ENCODE results near the gene BTBD17.
A peak's percentile ranks its signal among the peaks of the same experiment; 100 is the strongest.
"Not testable (repeated sequence)": the region's sequence is repeated elsewhere in the genome, so short reads cannot be mapped to it uniquely, and the experiment has no call there.

The BTBD17 gene, protein sequence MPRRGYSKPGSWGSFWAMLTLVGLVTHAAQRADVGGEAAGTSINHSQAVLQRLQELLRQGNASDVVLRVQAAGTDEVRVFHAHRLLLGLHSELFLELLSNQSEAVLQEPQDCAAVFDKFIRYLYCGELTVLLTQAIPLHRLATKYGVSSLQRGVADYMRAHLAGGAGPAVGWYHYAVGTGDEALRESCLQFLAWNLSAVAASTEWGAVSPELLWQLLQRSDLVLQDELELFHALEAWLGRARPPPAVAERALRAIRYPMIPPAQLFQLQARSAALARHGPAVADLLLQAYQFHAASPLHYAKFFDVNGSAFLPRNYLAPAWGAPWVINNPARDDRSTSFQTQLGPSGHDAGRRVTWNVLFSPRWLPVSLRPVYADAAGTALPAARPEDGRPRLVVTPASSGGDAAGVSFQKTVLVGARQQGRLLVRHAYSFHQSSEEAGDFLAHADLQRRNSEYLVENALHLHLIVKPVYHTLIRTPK

DNA sequence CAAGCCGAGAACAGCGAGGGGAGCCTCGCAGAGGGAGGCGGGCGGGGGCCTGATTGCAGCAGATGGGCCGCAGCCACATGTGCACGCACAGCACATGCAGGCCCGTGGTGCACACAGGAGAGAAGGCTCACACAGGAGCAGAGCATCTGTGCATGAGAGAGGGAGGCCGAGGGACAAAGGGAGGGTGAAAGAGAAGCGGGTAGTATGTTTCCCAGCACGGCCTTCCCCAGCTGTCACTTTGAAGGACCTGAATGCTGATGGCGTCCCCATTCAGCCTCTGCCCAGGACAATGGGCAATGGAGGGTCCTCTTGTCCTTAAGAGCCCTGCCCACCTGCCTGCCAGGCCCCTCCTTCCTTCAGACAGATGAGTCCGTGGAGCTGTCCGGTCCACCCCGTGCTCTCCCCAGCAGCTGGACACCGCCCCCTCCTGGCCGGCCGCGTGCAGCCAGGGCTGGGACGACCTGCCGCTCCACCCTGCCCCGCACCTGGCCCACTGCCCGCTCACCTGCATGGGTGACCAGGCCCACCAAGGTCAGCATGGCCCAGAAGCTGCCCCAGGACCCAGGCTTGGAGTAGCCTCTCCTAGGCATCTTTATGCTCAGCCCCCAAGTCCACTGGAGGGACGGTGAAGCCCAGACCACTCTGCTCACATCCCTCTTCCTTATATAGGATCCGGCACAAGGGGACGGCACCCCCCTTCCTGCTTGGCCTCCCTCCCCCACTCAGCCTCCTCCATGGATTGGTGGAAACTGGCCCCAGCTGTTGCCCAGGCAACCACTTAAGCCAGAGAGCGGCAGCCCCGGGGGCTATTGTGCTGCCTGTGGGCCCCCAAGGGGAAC is at the start of gene BTBD17:
Gene BTBD17 (minus strand): TSS at position 639 of the 839 bp plus-strand sequence. CDS start 49 bp downstream, at position 590.
- peak; percentile 99 to 100 for DNase-seq

DNA sequence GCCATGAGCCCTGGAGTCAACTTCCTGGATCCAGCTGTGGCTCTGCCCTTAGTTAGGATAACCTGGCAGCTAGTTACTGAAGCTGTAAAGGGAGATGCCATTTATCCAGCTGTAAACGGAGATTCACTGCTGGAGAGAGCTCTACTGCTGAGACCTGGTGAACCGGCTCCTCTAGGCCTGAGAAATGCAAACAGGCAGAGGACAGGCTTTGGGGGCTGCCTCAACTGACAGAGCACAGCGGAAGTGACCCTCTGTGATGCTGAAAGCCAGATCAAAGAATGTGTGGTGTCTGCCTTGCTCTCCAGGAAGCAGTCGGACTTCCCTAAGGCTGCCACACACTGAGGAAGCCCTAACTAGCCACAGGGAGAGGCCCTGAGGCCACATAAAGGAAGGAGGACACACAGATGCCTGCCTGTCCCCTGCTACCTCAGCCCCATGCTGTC is 48.4 kb upstream of the BTBD17 start:
- no peak for DNase-seq

DNA sequence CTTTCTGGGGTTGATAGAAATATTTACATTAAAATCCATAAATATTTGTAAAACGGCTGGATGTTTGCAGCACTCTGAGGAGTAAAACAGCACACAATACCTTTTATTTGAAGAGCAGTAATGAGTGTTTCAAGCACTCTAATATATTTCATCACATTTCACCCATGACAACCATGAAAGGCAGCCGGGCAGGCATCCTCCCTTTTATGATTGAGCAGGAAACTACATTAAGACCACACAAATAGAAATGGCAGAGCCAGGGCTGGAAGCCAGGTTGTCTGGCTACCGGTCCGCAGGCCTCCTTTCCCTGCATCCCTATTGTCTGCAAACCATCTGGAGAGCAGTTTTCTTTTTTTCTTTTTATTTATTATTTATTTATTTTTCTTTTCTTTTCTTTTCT is 47.1 kb upstream of the BTBD17 start:
- DNase-seq: no peak

DNA sequence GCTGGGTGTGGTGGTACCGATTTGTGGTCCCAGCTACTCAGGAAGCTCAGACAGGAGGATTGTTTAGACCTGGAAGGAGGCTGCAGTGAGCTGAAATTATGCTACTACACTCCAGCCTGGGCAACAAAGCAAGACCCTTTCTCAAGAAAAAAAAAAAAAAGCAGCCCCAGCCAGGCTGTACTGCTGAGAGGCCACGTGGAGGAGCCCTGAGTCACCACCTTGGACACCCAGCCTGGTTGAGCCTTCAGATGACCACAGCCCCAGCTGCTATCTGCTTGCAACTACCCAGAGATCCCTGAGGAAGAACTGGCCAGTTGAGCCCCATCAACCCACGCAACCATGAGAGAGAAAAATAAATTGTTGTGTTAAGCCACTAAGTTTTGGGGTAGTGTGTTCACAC is 46.6 kb upstream of the BTBD17 start:
- no peak for DNase-seq

DNA sequence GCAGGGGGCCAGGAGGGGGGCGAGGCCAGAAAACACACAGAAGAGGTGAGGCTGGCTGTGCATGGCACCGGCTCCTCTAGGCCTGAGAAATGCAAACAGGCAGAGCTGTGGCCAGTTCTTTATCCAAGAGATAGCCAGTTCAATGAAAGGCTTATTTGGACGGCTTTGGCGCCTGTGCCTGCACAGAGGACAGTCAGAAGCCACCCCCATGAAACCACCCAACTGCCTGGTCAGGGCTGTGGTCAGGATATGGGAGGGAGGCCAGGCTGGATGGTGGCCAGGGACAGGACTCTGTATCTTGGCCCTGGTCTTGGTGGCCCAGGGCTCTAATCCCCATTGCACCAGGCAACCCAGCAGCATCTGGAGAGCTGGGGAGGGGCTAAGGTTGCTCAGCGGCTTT is 45.7 kb upstream of the BTBD17 start:
- DNase-seq: no peak

DNA sequence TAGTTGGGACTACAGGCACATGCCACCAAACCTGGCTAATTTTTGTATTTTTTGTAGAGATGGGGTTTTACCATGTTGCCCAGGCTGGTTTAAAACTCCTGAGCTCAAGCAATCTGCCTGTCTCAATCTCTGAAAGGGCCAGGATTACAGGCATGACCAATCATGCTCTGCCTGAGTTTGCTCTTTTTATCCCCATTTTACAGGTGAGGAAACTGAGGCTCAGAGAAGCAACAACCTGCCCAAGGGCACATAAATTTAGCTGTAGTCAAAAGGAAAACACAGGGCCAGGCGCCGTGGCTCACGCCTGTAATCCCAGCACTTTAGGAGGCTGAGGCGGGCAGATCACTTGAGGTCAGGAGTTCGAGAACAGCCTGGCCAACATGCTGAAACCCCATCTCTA is 43.6 kb upstream of the BTBD17 start:
- not testable (repeated sequence) for DNase-seq

DNA sequence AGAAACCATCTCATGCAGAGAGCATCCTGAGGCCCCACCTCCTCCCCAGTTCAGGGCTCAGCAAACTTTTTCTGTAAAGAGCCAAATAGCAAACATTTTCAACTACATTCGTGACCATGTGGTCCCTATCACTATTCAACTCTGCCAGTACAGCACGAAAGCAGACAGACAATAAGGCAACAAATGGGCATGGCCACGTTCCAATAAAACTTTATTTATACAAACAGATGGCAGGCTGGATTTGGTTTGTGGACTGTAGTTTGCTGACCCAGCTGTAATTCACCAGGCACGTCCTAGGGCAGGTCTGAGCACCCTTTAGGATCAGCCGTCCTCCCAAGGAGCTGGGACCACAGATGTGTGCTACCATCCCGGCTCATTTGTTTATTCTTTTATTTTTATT is 43.1 kb upstream of the BTBD17 start:
- peak in 1 of 2 experiments; percentile 25 for DNase-seq

DNA sequence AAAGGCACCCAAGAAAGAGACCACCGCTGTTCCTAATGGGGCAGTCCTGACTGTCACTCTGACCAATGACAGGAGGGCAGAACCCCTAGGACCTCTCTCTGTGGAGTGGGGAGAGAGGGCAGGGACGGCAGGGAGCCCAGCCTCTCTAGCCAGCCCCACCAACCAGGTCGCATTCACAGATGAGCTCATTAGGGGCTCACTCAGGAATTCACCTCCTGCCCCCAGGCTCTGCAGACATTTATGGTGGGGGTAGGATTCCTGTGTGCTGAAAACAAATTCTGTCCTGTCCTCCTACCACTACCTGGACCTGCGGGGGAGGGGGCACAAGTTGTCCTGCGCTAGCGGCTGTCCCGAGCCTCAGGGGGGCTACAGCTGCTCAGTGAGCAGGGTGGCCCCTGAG is 42.5 kb upstream of the BTBD17 start:
- DNase-seq: no peak

DNA sequence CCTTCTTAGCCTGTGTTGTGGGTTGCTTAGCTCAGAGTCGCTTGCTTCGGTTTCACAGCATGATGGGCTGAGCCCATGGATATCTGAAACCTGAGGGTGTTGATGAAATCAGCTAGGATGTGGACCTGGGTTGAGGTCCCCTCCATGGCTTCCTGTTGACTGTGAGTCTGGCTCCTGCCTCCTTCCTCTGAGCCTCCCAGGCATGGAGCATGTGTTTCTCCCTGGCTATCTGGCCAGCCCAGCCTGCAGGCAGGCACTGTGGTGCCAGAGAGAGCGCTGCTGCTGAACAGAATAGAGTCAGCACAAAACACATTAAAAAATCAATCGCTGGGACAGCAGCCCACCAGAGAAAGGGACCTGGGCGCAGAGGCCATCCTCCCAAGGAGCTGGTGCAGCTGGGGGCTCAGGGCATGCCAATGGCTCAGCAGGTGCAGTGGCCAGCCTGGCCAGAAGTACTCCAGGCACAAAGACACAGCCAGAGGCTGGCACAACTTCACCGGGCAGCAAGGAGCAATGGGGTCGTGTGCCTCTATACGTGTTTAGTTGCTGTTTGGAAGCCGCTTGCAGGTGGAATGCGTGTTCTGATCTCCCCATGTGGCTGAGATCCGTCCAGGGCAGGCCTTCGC is 42.0 kb upstream of the BTBD17 start:
- no peak for DNase-seq

DNA sequence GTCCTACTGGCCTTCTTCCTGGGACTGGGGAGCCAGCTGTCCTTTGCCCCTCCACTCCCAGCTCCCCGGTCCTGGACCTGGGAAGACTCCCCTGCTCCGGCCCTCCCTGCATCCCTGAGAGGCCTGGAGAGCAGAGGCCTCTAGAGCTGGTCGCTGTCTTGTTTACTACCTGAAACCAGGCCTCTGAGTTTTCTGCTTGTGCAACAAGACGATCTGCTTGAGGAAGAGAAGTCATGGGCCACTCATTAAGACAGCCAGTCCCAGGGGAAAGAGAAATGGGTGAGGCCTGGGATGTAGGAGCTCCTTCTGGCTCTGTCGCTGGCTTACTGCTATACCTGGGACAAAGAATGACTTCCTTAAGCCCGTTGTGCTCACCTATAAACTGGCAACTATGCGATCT is 40.4 kb upstream of the BTBD17 start:
- DNase-seq: no peak

DNA sequence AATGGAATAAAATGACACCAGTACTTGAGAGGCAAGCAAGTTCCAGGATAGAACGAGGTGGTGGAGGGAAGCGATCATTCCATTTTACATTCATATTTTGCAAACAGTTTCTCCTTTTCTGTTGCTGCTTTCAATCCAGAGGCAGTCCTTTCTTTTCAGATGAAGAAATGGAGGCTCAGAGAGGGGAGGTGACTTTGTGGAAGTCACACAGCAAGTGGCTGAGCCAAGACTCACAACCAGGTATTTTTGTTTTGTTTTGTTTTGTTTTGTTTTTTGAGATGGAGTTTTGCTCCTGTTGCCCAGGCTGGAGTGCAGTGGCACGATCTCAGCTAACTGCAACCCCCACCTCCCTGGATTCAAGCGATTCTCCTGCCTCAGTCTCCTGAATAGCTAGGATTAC is 34.9 kb upstream of the BTBD17 start:
- DNase-seq: no peak

DNA sequence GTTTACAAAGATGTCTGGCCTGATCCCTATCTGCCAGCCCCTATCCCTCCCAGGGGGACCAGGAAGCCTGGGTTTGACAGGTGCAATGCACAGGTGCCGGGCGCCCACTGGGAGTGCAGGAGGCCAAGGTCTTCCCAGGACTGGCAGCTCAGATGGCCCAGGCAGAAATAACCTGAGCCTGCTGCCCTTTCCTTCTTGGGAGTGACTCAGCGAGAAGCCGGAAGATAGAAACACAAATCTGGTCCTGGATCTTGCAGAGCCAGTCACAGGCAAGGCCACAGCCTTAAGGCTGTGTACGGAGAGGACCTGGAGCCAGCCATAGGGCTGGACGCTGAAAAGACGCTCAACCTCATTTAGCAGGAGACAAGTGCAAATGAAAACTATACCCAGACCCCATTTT is 33.3 kb upstream of the BTBD17 start:
- DNase-seq: no peak

DNA sequence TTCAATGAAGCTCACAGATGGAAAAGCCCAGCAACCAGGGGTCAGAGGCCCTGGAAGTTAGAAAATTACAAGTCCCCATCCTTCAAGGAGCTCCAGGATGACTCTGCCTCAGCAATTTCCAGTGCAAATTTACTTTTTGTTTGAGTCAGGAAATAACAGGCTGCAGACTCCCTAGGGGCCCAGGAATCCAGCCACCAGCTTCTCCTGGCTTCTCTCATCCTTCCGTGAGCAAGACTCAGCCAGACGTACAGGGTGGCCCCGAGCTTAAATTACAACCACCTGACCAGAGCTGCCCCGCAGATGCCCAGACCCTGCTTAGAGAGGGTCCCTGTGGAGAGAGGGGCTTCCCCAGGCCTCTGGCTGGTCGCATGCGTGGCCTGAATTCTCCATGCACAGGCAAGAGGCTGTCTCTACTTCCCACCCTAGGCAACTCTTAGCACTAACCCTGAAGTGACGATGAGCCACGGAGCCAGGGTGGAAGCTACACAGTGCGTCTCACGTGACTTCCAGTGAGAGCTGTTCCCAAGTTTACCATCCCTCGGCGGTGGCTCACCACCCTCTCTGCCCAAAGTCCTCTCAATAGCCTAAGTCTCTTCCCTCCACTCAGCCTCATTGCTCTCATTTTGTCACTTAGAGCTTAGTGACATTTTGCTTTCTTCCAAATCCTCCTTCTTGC is 32.7 kb upstream of the BTBD17 start:
- no peak for DNase-seq

DNA sequence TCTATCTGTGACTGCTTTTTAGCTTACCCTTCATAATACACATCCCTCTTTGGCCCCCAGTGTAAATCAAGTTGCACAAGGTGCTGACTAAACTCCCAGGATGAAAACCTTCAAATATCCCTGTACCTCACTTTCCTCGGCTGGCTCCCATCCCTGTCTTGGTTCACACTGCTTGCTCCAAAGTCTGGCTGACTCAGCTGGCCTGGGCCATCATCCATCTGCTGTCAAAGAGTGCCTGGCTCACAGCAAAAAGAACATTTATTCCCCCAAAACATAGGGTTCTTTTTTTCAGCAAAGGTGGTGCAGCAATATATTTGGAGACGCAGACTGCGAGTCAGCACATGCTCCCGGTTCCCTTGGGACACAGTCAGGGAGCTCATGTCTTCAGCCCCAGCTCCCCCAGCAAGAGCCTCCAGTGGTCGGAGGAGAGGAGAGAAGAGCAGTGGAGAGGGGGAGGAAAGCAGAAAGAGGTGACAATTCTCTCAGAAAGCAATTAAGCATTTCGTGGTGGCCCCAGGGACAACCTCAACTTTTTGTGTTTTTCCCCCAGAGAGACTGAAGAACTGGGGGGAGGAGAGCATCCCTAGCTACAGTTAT is 31.8 kb upstream of the BTBD17 start:
- no peak for DNase-seq

DNA sequence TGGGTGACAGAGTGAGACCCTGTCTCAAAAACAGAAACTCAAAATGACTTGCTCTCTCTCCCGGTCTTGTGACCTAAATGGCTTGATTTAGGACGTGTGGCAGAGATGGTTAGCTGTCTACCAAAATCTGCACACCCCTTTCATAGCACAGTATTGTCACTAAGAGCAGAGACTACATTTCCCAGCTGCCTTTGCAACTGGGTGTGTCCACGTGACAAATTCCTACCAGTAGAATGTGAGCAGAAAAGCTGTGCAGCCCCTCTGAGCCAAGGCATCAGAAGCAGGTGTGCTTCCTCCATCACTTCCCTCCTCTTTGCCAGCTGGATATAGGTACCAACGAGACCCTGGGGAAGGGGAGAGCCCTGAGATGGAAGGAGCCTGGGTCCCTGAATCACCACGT is 31.2 kb upstream of the BTBD17 start:
- DNase-seq: peak in 1 of 2 experiments; percentile 45

DNA sequence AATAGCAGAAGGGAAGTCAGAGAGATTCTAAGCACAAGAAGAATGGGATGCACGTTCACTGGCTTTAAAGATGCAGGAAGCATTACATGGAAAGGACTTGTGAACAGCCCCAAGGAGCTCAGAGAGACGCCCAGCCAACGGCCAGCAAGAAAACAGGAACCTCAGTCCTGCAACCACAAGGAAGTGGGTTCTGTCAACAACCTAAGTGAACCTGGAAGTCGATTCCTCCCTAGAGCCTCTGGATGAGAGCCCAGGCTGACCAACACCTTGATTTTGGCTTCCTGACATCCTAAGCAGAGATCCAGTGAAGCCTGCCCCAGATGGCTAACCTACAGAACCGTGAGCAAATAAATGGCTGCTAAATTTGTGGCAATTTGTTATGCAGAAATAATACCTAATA is 30.1 kb upstream of the BTBD17 start:
- DNase-seq: no peak

DNA sequence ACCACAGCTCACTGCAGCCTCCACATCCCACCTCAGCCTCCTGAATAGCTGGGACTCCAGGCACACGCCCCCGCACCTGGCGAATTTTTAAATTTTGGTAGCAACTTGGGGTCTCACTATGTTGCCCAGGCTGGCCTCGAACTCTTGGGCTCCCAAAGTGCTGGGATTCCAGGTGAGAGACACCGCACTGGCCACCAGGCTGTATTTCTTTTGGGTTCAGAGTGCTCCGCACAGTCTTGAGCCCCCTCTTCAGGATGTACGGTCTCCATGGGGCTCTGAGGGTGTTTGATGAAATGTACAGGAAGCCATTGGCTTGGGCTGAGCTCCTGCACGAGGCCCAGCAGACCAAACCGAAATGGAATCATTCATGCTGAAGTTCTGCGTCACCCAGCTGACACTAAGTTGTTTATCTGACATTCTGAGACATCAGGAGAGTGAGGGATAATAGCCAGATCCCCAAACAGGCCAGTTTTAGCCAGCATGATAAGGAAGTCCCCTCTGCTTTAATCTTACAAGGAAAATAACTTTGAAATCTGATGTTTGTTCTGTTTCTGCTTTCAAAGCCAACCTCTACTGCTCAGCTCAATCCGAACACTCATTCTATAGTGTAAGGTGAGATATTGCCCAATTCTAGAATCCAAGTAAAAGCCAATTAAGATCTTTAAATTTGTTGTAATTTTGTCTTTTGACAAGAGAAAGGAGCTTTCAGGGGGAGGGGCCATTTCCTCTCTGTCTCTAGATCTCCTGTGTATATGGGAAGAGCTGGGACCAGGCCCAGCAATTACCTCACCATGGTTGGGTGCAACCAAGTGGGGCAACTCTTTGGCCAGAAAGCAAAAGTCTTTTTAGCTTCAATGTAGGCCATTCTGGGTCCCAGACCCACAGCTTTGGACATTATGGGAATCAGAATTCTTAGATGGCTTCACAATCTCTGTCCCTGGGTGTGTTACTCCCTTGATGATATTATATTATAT is 29.3 kb upstream of the BTBD17 start:
- no peak for DNase-seq

DNA sequence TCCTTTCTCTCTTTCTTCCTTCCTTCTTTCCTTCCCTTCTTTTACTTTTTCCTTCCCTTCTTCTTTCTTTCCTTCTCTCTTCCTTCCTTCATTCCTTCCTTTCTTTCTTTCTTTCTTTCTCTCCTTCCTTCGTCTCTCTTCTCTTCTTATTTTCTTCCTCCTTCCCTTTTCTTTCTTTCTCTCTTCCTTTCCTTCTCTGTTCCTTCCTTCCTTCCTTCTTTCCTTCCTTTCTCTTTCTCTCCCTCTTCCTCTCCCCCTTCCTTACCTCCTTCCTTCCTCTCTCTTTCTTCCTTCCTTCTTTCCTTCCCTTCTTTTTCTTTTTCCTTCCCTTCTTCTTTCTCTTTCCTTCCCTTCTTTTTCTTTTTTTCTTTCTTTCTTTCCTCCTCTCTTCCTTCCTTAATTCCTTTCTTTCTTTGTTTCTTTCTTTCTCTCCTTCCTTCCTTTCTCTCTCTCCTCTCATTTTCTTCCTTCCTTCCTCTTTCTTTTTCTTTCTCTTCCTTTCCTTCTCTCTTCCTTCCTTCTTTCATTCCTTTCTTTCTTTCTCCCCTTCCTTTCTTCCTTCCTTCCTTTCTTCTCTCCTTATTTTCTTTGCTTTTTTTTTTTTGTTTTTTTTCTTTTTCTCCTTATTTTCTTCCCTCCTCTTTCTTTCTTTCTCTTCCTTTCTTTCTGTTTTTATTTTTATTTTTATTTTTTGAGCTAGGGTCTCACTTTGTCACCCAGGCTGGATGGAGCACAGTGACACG is 28.4 kb upstream of the BTBD17 start:
- DNase-seq: no peak

DNA sequence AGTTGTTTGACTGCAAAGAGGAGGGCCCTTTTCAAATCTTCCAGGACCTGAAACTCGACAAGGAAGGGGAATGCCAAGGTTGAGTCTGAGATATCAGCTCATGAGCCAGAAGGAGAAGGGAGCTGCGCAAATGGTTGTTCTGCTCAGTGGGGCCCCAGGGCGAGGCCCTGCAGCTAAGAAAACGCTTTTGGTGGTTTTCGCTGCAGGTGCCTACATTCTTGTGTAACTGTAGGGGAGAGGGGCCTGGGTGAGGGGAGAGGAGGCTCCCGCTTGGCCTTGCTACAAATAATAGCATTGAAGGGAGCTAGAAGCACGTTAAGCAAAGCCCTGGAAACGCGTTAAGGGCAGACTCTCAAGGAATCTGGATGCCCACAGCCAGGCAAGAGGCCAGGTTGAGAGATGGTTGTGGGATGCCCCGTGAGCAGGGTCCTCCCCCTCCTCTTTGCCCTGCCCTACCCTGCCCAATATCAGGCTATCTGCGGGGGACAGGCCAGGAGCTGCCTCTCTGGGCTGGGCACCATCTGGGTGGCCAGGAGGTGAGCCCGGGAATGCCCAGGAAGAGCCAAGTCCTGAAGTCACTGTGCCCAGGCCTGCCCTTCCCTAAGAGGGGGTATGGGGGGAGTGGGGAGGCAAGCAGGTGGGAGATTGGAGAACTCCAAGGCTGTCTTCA is 27.6 kb upstream of the BTBD17 start:
- DNase-seq: no peak

Data from NCI-H524 (cell line).